Liver (tissue), 9 donors: ENCODE measurements around the gene ARHGEF26. TPM values are rescaled to one million over a fixed set of nuclear protein-coding genes. Genes with fewer than 3 reads are reported as not detected.

Experiments
- DNase-seq: peaks from one replicate; pipeline ENCODE4 v3.0.0-alpha.2; 2017; ENCODE audit warnings: low spot score
- H3K27ac ChIP-seq, 2 donors: one replicate each; pipeline ENCODE4 v1.7.0; 2013; ENCODE audit warnings: inconsistent platforms in 2 of 2, low read length in 2 of 2, control low read depth in 1 of 2, low read depth in 1 of 2, mild to moderate bottlenecking in 1 of 2
- H3K27me3 ChIP-seq, 4 donors: one replicate each; pipeline versions ENCODE4 v1.6.1 to v1.7.0; 2013; ENCODE audit warnings: low read length in 3 of 4, inconsistent platforms in 1 of 4, mild to moderate bottlenecking in 1 of 4, moderate library complexity in 1 of 4; ENCODE audit not compliant: control insufficient read depth in 4 of 4, insufficient read depth in 4 of 4
- H3K36me3 ChIP-seq, 4 donors: one replicate each; pipeline versions ENCODE4 v1.6.1 to v1.7.0; 2013; ENCODE audit warnings: low read length in 3 of 4, mild to moderate bottlenecking in 3 of 4, low read depth in 1 of 4, moderate library complexity in 1 of 4; ENCODE audit not compliant: control insufficient read depth in 4 of 4, insufficient read depth in 3 of 4
- H3K4me1 ChIP-seq, 4 donors: one replicate each; pipeline versions ENCODE4 v1.6.1 to v1.7.0; 2013; ENCODE audit warnings: low read length in 3 of 4, mild to moderate bottlenecking in 3 of 4, moderate library complexity in 1 of 4; ENCODE audit not compliant: control insufficient read depth in 4 of 4, insufficient read depth in 4 of 4
- H3K4me3 ChIP-seq, 3 donors: one replicate each; pipeline versions ENCODE4 v1.6.1 to v1.7.0; 2013; ENCODE audit warnings: low read length in 3 of 3, control low read depth in 1 of 3, low read depth in 1 of 3, mild to moderate bottlenecking in 1 of 3
- H3K9ac ChIP-seq, 2 donors: one replicate each; pipeline ENCODE4 v1.7.0; 2013; ENCODE audit warnings: low read length in 2 of 2, mild to moderate bottlenecking in 2 of 2, moderate library complexity in 2 of 2, control low read depth in 1 of 2, low read depth in 1 of 2
- H3K9me3 ChIP-seq, 4 donors: one replicate each; pipeline versions ENCODE4 v1.6.1 to v1.7.0; 2013; ENCODE audit warnings: low read length in 3 of 4; ENCODE audit not compliant: control insufficient read depth in 4 of 4
- ATF3 ChIP-seq: IDR thresholded peaks from 2 replicates; pipeline ENCODE4 v1.6.1; 2016; ENCODE audit warnings: antibody characterized with exemption
- CTCF ChIP-seq: fragments of 150-350 bp; IDR thresholded peaks from 2 replicates; pipeline ENCODE4 v1.5.1; 2017; ENCODE audit warnings: improper control_type of control experiment, low read depth, low read length; ENCODE audit not compliant: missing input control
- EGR1 ChIP-seq, 2 donors: IDR thresholded peaks; 2 replicates each; pipeline ENCODE4 v1.6.1; 2016 to 2018; ENCODE audit warnings: antibody characterized with exemption in 2 of 2, low read depth in 2 of 2
- FOXA1 ChIP-seq: IDR thresholded peaks from 2 replicates; pipeline ENCODE4 v1.6.1; 2016; ENCODE audit warnings: antibody characterized with exemption
- FOXA2 ChIP-seq: IDR thresholded peaks from 2 replicates; pipeline ENCODE4 v1.6.1; 2016; ENCODE audit warnings: antibody characterized with exemption
- GABPA ChIP-seq, 2 donors: IDR thresholded peaks in 1 of 2; conservative IDR thresholded peaks in 1 of 2; 2 replicates each; pipeline ENCODE4 v1.6.1; 2016; ENCODE audit warnings: antibody characterized with exemption in 2 of 2, mild to moderate bottlenecking in 1 of 2, moderate library complexity in 1 of 2
- HNF4A ChIP-seq, 2 donors: conservative IDR thresholded peaks; 2 replicates each; pipeline ENCODE4 v1.6.1; 2016; ENCODE audit warnings: antibody characterized with exemption in 2 of 2, mild to moderate bottlenecking in 2 of 2
- JUND ChIP-seq, 2 donors: IDR thresholded peaks; 2 replicates each; pipeline ENCODE4 v1.6.1; 2016; ENCODE audit warnings: antibody characterized with exemption in 2 of 2
- MAX ChIP-seq: IDR thresholded peaks from 2 replicates; pipeline ENCODE4 v1.6.1; 2016; ENCODE audit warnings: antibody characterized with exemption
- NR2F2 ChIP-seq: IDR thresholded peaks from 2 replicates; pipeline ENCODE4 v1.6.1; 2016; ENCODE audit warnings: antibody characterized with exemption
- REST ChIP-seq: IDR thresholded peaks from 2 replicates; pipeline ENCODE4 v1.6.1; 2016; ENCODE audit warnings: antibody characterized with exemption, mild to moderate bottlenecking
- RXRA ChIP-seq, 2 donors: IDR thresholded peaks; 2 replicates each; pipeline ENCODE4 v1.6.1; 2017 to 2018; ENCODE audit warnings: antibody characterized with exemption in 2 of 2, mild to moderate bottlenecking in 1 of 2
- TAF1 ChIP-seq: conservative IDR thresholded peaks from 2 replicates; pipeline ENCODE4 v1.6.1; 2016; ENCODE audit warnings: antibody characterized with exemption, mild to moderate bottlenecking
- YY1 ChIP-seq: IDR thresholded peaks from 2 replicates; pipeline ENCODE4 v1.6.1; 2016; ENCODE audit warnings: antibody characterized with exemption, mild to moderate bottlenecking
- WGBS: extraction: QIAGEN DNeasy Blood & Tissue Kit; methylation state at CpG from one replicate; pipeline ENCODE4 v1.1.7; 2013; 5-methylcytosine and 5-hydroxymethylcytosine counted together
- polyA plus RNA-seq, 2 donors: library from polyadenylated mRNA; stranded (reverse) in 1 of 2; unstranded in 1 of 2; fragments of 200-250 nt in 1 of 2; fragments of >200 nt in 1 of 2; fragmentation: Nextera tagmentation in 1 of 2; extraction: Ambion mirVana in 1 of 2; gene quantifications; one replicate each; pipeline versions ENCODE4 v1.2.1 to v1.2.3, GENCODE V29; 2013 to 2015
- total RNA-seq, 2 donors: library from RNA; depleted of rRNA; stranded (reverse); fragments of >200 nt; gene quantifications; one replicate each; pipeline ENCODE4 v1.2.3, GENCODE V29; 2014
- donor health status: healthy.
- donor health status: healthy.
- donor health status: healthy.
- donor health status: healthy.
- donor health status: healthy.

ARHGEF26 gene
- total and polyA plus RNA-seq, 4 donors = 1.4 to 27.9 (median 18.7) TPM

GRCh38 chr3:154169796-154170110, 48.6 kb downstream of the ARHGEF26 start:
- no peaks in the 10 kb centered on the region for H3K27me3 ChIP-seq
- no peak overlapping the region for H3K9ac ChIP-seq
- DNase-seq = no peak
- no peak overlapping the region for H3K4me3 ChIP-seq
- no peaks in the 10 kb centered on the region for H3K36me3 ChIP-seq
- no peaks in the 10 kb centered on the region for H3K9me3 ChIP-seq
- peak overlapping the region; percentile 14 to 20 for H3K27ac ChIP-seq
- WGBS = 91% methylated on average over 1 of the region's 1 CpG
- TF ChIP-seq MAX = no peak
- TF ChIP-seq EGR1 (IDR thresholded peaks at IDR 0.05; ENCODE audit: low read depth in 2 of 2) = no peak
- TF ChIP-seq YY1 = no peak
- no peak for TF ChIP-seq HNF4A (conservative IDR thresholded peaks at IDR 0.05)
- peaks cover 6 to 20% (median 10%) of the 10 kb centered on the region in 4 donors for H3K4me1 ChIP-seq

- Histone ChIP-seq H3K27ac (no peak overlapping the region), H3K27me3 (no peaks in the 10 kb centered on the region), H3K9ac (no peak overlapping the region), H3K4me1 (peaks cover 6 to 20% (median 10%) of the 10 kb centered on the region in 4 donors), H3K36me3 (no peaks in the 10 kb centered on the region), H3K4me3 (no peak overlapping the region), H3K9me3 (no peaks in the 10 kb centered on the region)
- 96% methylated on average over 1 of the region's 1 CpG for WGBS
- no peak for DNase-seq
- TF ChIP-seq REST = no peak
- TF ChIP-seq GABPA (IDR thresholded peaks at IDR 0.05 in 1 of 2, conservative IDR thresholded peaks at IDR 0.05 in 1 of 2) = no peak
- TF ChIP-seq FOXA2 = no peak
- TF ChIP-seq EGR1 (IDR thresholded peaks at IDR 0.05; ENCODE audit: low read depth in 2 of 2) = no peak
- TF ChIP-seq YY1 = no peak
- no peak for TF ChIP-seq ATF3
- TF ChIP-seq MAX = no peak
- no peak for TF ChIP-seq TAF1
- TF ChIP-seq CTCF = no peak
- no peak for TF ChIP-seq FOXA1
- TF ChIP-seq NR2F2 = no peak
- TF ChIP-seq JUND (IDR thresholded peaks at IDR 0.05) = no peak
- no peak for TF ChIP-seq RXRA (IDR thresholded peaks at IDR 0.05)
Observed at GRCh38 chr3:154170300-154170699, 49.1 kb downstream of the ARHGEF26 start.
